Stimulated activated CD4-positive, alpha-beta T cell treated with anti-CD3 and anti-CD28 coated beads, Interleukin-15, amount 100 ng/mL, for 24 hours (primary cell): ENCODE data around the gene TRPM6.

Experiments used
- DNase-seq: peaks from one replicate; pipeline ENCODE4 v3.0.0-alpha.2; 2020

Gene TRPM6

GRCh38 chr9:74772121-74772520, 115.6 kb downstream of the TRPM6 start:
- peak; percentile 6 for DNase-seq

- no peak for DNase-seq
Observed at GRCh38 chr9:74771672-74772071, 116.0 kb downstream of the TRPM6 start.

GRCh38 chr9:74771262-74771585, 116.5 kb downstream of the TRPM6 start:
- DNase-seq: peak; percentile 60

GRCh38 chr9:74770508-74771261, 117.0 kb downstream of the TRPM6 start:
- peak; percentile 59 for DNase-seq

GRCh38 chr9:74765481-74765971, 122.2 kb downstream of the TRPM6 start:
- DNase-seq: no peak

GRCh38 chr9:74762950-74763349, 124.8 kb downstream of the TRPM6 start:
- no peak for DNase-seq

GRCh38 chr9:74760031-74760700, 127.6 kb downstream of the TRPM6 start:
- no peak for DNase-seq

GRCh38 chr9:74755999-74756398, 131.7 kb downstream of the TRPM6 start:
- DNase-seq: no peak

GRCh38 chr9:74755355-74755754, 132.4 kb downstream of the TRPM6 start:
- DNase-seq: no peak

GRCh38 chr9:74753650-74754049, 134.1 kb downstream of the TRPM6 start:
- DNase-seq: no peak

GRCh38 chr9:74748966-74749365, 138.8 kb downstream of the TRPM6 start:
- DNase-seq: no peak

- peak; percentile 24 for DNase-seq
Observed at GRCh38 chr9:74742792-74743730, 144.7 kb downstream of the TRPM6 start.

- no peak for DNase-seq
Observed at GRCh38 chr9:74742191-74742790, 145.4 kb downstream of the TRPM6 start.

GRCh38 chr9:74736646-74737045, 151.1 kb downstream of the TRPM6 start:
- no peak for DNase-seq

- DNase-seq: no peak
Observed at GRCh38 chr9:74735761-74736160, 152.0 kb downstream of the TRPM6 start.

- no peak for DNase-seq
Observed at GRCh38 chr9:74729136-74729695, 158.5 kb downstream of the TRPM6 start.

GRCh38 chr9:74728176-74728575, 159.5 kb downstream of the TRPM6 start:
- DNase-seq: no peak

GRCh38 chr9:74726581-74726980, 161.1 kb downstream of the TRPM6 start:
- DNase-seq: no peak

GRCh38 chr9:74724317-74724716, 163.4 kb downstream of the TRPM6 start:
- DNase-seq: no peak

- no peak for DNase-seq
Observed at GRCh38 chr9:74721696-74722660, 165.7 kb downstream of the TRPM6 start.

GRCh38 chr9:74719306-74719705, 168.4 kb downstream of the TRPM6 start:
- no peak for DNase-seq
